ENCODE data around the gene OPALIN.

OPALIN gene

DNA sequence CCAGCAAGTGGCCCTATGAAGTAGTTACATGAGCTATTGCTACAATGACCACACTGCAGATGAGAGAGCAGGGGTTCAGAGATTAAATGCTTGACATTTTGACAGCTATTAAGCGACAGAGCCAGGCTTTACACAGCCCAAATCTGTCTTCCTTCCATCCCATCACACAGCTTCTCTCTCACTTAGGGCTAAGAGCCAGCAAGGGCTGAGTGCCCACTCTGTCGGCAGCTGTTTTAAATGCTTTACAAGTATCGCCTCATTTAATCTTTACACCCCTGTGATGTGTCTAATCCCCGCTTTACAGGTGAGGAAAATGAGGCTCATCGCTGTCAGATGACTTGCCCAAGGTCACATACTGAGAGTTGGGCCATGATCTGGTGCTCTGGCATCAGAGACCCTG is 15.2 kb upstream of the OPALIN start:
- no peak for DNase-seq (ENCODE audit: low read depth)

DNA sequence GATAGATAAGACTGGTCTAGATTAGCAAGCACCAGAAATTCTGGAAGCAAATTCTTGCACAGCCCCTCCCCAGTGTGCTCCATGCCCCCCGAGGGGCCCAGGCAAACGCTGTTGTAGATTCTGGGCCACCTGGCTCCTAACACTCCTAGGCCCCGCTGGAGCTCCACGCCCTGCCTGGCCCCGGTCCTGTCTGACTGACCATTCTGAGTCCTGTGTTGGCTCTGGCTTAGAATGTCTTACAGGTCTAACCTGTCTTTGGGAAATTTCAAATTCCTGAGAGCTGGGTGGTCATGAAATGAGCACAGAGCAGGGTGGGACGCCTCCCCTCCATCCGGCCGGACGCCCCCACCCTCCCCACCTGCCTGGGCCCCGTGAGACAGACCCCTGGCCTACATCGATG is 12.6 kb upstream of the OPALIN start:
- DNase-seq (ENCODE audit: low read depth), result no peak

DNA sequence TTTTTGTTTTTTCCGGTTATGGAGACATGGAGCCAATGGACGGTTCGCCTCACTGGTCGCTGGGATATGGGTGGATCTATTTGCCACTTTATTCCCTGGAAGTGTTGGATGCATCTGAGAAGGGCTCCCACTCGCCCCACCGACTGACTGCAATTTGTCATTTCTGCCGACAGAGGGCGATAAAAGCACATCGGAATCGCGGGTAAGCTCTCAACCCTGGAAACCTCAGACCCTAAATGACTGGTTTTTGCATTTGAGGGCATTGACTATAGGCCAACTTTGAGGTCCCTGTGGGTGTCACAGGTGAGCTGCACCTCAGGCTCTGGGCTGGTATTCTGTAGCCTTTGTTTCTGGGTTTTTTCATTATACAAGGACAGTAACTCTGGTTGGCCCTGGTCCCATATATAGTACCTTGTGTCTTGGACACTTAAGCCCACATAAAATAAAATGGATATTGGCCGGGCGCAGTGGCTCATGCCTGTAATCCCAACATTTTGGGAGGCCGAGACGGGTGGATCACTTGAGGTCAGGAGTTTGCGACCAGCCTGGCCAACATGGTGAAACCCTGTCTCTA is 11.9 kb upstream of the OPALIN start:
- DNase-seq (ENCODE audit: low read depth), result peak; percentile 23

DNA sequence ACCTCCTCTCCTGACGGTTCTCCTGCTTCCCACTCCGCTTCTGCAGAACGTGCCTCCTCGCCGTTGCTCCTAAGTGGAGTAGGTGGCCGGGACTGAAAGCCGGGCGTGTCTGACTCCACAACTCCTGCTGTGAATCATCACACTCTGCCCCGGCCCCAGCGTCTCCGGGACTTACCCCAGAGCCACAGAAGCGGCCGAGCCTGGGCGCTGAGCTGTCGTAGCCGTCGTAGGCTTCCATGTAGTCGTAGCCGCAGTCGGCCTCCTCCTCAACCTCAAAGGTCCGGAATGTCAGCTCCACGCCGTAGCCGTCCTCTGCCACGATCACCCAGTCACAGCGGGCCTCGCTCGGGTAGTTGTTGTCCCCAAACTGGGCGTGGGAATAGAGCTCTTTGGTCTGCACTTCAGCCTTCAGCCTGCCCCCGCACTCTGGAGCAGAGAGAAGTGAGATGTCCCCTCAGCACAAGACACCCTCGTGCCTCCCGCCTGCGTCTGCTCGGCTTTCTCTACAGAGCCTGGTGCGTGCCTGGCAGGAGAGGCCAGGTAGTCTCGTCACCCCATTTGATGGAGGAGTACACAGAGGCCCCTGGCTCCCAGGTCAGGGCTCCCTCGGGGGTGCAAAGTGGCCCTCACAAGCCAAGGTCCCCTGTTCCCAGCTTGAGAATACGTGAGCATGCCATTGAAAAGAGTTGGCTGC is 11.2 kb upstream of the OPALIN start:
- no peak for DNase-seq (ENCODE audit: low read depth)

DNA sequence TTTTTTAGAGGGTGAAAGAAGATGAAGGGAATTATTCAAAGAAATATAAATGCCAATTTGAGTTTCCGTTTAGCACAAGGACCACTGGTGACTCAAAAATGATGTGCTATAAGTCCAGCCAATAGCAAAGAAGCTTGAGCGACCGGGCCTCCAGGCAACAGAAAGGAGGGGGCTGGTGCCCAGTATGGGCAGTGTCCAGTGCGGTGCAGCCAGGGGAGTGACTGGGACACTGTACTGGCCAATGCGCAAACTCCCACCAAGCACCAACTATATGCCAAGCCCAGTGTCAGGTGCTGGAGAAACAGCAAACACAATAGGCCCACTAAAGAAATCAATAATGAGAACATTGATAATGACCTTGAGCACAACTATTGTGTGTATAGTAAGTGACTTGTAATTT is 10.2 kb upstream of the OPALIN start:
- no peak for DNase-seq (ENCODE audit: low read depth)

DNA sequence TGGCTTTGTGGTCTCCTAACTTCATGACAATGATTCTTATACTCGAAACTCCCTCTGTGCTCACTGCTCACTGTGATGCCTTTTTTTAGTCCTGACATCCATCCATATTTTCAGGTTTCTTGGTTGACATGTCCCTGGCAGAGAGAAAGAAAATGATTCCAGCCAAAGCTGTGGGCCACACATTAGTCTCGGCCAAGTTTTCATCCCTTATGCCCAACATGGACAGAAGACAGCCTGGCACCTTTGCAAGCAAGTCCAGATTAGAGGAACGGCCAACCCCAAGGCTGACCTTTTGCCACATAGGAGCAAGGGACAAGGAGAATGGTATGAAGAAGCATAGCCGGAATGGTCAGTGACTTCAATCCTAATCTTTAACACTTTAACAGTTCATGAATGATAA is 8.7 kb upstream of the OPALIN start:
- DNase-seq (ENCODE audit: low read depth), result no peak

DNA sequence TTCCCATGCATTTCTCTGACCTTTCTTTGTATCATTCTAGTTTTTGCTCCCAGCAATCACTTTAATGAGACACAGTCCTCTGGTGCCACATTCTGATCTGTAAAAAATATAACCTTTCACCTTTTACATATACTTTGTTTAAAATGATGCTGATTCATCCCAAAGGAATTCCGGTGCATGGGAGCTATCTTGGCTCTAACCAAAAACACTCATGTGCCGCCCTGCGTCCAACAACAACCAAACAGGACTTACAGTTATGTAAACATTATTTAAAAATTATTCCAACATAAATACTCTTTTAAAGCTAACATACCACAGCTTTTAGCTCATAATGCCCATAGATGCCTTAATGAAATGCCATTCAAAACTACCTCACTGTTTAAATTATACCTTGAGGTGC is 7.7 kb upstream of the OPALIN start:
- DNase-seq (ENCODE audit: low read depth), result no peak

DNA sequence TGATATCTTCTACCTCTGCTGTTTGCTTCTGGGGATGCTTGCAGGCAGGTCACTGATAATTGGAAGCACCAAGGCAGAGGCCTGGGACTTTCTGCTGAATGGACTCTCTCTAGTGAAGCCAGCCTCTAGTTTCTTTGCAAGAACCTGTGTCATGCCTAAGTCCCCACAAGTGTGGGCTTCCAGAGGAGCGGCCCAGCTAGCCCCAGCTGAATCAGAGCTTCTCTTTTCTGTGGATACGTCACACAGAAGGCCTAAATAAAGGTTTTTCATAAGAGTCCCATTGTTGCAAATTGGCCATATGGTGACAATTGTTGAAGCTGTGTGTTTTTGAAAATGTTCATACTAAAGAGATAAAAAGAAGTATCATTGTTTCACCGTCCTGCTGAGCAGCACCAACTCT is 6.8 kb upstream of the OPALIN start:
- DNase-seq (ENCODE audit: low read depth), result no peak

DNA sequence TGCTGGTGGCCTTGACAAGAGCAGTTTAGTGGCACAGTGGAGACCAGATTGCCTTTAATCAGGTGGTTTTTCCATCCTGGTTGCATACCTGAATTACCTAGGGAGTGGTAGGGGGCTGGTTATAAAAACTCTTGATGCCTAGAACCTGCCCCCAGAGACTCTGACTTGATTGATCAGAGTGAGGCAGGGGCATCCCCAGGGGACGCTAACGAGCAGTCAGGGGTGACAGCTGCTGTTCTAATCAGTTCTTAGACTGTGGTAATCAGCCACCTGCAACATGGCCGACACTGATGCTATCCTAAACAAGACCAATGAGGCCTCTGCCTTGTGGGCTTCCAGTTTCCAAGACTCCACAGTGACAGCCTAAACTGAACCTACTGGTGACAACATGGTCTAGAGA is 2.0 kb upstream of the OPALIN start:
- no peak for DNase-seq (ENCODE audit: low read depth)

DNA sequence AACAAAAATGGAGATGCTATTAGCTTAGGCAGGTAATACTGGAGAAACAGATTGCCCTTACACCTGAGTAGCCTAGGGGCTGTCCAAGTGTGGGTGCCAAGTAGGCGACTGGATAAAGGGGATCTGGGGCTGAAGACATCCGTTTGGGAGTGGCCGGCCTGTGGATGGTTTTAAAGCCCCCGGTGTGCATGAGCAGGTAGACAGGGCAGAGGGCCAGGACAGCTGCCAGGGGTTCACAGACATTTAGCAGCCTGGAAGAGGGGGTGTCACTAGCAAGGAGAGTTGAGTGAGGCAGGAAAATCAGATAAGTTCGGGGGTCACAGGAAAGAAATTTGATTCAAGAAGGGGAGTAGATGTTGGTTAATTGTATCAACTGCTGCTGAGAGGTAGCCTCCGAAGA is 1.5 kb upstream of the OPALIN start:
- no peak for DNase-seq (ENCODE audit: low read depth)

DNA sequence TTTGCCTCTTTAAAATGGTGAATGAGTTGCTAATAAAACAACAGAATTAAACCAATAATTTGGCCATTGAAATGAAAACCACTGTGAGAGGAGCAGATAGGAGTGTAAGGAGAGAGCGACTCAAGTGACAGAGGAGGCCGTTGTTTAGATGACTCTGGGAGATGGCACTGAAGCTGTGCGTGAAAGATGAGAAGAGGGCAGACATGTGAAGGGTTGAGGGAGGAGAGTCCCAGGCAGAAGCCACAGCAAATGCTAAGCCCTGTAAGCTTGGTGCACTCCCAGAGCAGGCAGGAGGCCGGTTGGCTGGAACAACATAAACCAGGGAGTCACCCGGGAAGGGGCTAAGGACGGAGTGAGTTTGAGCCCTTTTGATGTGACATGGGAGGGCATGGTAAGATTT is 814 bp upstream of the OPALIN start:
- no peak for DNase-seq (ENCODE audit: low read depth)

DNA sequence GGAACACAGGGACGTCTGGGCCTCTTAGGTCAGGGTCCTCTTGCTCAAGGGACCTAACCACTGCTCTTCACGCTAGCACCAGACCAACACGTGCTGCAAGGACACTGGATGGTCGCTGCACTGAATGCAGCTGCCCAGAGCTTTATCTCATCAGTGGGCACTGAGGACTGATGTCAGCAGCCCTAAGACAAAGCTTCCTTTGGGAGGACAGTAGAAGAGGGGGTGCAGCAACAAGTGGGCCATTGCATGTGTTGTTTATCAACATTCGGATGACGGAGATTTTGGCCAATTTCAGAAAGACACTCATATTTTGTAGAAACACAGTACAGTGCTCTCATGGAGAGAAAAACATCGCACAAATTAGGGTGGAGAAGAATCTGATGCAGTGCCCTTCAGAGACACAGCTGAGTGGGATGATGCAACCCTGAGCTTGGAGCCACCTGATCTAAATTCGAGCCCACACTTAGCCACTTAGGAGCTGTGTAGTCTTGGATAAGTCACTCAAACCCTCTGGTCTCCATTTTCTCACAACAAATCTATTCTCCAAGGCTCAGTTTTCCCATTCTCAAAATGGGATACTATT is 1.7 kb downstream of the OPALIN start:
- DNase-seq (ENCODE audit: low read depth), result no peak

DNA sequence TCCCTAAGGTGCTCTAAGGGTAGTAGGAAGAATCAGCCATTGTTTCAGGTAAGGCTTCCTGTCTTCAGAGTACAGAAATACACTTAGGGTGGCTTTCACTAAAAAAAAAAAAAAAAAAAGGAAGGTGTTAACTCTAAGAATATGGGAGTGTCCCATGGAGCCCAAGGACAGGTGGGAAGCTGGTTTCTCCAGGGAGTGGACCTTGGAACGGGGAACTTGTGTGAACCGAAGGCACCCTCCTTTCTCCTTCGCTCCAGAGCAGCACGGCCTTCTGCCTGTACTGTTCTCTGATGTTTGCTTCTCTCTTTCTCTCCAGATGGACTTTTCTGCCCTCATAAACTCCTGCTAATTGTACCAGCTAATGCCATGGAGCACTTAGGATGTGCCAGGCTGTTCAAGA is 6.2 kb downstream of the OPALIN start:
- DNase-seq (ENCODE audit: low read depth), result no peak

DNA sequence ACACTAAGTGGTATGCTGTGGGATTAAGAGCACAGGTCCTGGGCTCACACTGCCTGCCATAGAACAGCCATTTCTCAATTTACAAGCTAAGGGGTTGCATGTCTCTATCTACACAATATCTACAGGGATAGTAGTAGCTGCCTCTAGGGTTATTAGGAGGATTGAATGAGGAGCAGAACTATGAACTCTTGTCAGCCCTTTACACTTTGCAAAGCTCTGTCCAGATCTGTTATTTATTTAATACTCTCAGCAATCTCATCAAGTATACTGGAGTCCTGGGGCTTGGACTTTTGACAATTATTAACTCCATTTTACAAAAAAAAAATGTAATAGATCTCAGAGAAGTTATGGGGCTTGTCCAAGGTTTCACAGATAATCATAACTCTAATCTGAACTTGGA is 6.8 kb downstream of the OPALIN start:
- no peak for DNase-seq (ENCODE audit: low read depth)

DNA sequence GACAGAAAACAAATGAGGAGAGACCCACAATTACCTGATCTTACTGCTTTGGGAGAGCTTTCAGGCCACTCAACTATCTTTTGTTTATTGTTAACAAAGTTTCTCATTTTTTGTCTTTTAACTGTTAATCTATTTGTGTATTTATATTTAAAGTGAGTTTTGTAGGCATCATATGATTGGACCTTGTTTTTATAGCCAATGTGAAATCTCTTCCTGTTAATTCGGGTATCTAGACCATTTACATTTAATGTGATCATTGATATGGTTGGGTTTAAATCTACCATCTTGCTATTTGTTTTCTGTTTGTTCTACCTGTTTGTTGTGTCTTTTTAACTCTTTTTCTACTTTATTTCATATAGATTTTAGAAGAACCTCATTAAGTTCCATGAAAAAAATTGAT is 12.5 kb downstream of the OPALIN start:
- no peak for DNase-seq (ENCODE audit: low read depth)

DNA sequence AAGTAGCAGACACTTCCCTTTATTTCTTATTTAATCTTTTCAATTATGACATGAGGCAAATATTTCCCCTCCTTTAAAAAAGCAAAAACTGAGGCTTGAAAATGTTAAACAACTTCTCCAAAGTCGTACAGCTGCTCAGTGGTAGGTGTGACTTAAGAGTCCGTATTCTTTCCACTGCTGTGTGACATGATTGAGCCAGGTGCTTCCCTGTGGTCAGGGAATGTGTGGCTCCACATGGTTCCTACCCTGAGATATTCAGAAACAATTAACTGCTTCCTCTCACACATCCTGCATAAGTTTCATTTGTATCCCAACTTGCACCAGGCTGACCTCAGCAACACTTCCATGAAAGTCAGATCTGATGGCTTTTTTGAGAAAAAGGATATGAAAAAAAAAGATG is 13.6 kb downstream of the OPALIN start:
- DNase-seq (ENCODE audit: low read depth), result no peak

DNA sequence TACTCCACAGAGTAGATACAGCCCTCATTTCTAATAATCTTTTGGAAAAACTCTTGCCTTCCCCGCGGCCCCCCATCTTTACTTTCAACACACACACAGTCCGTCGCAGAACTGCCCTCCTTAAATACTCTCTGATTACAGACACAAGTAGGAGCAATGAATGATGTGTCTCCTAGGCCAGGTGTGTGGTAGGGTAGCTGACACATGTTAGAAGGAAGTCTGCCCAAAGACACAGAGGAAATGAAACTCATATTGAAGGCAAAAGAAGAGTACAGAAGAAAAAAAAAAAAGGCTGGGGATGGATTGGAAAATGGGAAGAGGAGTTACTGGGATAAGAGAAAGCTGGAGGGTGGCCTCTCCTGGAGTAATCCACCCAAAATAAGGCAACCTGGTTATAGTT is 14.6 kb downstream of the OPALIN start:
- no peak for DNase-seq (ENCODE audit: low read depth)

DNA sequence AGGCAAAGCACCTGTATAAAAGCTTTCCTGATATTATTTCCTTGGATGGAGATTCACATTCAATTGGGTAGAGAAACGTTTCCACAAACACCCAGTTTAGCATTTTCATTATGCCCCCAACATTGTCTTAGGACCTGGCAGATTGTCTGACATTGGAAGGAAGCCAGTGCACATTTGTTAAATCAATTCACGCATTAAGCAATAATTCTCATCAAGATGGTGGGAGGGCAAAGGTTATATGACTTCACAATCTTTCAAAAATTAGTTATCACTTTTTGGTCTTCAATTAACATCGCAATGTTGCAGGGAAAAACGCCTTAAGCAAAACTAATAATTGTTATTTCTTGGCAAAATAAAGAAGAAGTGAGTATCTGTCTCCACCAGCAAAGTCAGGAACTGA is 16.4 kb downstream of the OPALIN start:
- no peak for DNase-seq (ENCODE audit: low read depth)

DNA sequence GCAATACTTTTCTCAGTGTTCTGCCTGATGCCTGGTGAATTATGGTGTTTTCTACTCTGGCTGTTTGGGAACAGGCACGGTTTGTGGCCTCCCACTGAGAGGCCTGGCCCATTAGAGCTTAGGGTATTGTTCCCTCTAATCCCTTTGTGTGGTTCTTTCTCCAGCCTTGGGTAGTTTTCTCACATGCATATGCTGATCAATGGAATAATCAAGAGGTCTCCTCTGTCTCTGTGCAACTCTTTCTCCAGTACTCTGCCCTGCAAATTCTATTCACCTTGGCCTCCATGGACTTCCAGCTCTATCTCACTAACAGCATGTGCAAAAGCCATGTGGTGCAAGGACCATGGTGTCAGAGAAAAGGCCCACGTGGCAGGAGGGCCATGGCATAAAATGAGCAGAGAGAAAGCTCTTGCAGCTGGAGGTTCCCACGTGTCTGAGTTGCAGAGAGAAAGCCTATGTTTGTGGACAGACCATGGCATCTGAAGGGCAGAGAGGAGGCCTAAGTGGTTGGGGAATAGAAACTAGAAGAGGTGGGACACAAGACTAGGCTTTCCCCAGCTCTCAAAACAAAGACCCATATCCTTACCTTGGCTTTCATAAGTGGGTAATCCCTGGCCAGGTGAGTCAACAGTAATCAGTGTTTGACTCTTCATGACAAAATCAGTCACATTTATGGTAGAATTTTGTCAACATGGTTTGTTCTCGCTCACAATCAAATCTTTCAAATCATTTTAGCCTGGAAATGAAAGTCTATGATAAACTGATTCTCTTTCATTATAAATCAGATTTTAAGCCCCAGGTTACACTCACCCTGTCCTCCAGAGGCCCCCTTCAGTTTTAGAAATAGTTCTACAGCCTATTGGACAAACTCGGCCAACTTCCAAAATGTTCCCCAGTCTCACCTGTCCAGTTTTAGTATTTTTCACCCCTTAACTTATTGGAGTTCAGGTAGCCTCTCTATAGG is 17.3 kb downstream of the OPALIN start:
- DNase-seq (ENCODE audit: low read depth), result no peak

DNA sequence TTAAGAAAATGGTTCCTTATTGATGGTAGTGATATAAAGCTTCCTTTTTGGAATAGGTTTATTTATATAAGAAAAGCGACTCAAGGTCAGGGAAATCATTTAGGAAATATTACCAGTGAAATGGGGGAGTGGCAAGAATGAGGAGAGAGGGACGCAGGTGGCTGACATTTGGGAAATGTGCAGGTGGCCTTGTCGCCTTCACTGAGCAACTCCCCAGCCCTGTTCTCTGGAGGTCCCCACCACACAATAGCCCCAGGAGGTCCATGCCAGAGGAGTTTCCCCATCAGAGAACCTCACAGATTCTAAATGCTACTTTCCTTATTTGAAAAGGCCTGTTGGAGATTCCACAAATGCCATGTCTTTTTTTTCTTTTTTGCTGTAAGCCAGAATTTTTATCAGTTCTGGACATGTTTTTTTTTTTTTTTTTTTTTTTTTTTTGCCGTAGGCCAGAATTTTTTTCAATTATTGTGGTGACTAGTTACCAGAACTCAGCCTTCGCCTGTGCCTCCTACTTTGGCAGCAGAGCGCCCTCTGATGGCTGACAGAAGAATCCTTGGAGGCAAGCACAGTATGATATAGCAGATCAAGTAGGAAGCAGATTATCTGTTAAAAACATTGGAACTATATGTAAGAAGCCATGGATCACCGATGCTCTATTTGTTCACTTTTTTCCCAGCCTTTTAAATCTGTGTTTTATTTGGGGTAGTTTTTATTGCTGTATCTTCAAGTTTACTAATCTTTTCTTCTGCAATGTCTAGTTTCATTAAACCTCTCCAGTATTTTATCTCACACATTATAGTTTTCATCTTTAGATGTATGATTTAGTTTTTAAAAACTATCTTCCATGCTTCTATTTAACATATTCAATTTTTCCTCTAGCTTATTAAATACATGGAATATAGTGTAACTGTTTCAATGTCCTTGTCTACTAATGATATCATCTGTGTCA is 18.6 kb downstream of the OPALIN start:
- DNase-seq (ENCODE audit: low read depth), result peak; percentile 17

DNA sequence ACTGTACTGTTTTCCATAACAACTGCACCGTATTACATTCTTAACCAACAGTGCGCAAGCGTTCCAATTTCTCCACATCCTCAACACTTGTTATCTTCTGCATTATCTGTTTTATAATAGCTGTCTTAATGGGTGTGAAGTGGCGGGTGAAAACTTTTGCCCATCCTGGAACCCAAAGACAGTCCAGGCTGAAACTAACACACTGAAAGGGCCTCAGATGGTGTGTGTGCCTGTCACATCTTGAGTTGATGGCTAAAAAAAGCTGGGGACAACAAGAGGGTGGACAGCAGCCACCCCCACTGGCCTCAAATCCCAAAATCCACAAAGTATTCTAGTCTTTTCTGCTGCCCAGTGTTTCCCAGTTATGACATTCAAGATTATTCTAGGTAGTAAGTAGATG is 19.4 kb downstream of the OPALIN start:
- no peak for DNase-seq (ENCODE audit: low read depth)

Measured in stimulated activated CD8-positive, alpha-beta memory T cell treated with anti-CD3 and anti-CD28 coated beads, Interleukin-7, amount 100 ng/mL, for 24 hours (primary cell).